HepG2 (cell line): Measurements from ENCODE around the gene DDAH2. TPM values are rescaled to one million over a fixed set of nuclear protein-coding genes. Genes with fewer than 3 reads are reported as not detected.

ENCODE experiments used
- ATRX ChIP-seq: sonication (generic); formaldehyde crosslinking; IDR thresholded peaks from 2 replicates; pipeline ENCODE4 v1.4.0; 2020; ENCODE audit warnings: missing genetic modification reagents, borderline replicate concordance
- CEBPG ChIP-seq: IDR thresholded peaks from 2 replicates; pipeline ENCODE4 v1.6.1; 2016
- FOXO4 ChIP-seq: sonication (generic); formaldehyde crosslinking; conservative IDR thresholded peaks from 2 replicates; pipeline ENCODE4 v1.8.1; 2023; ENCODE audit warnings: missing genetic modification reagents
- HES4 ChIP-seq: sonication (generic); formaldehyde crosslinking; IDR thresholded peaks from 2 replicates; pipeline ENCODE4 v1.9.0; 2021; ENCODE audit warnings: mild to moderate bottlenecking, missing genetic modification reagents, borderline replicate concordance
- HNRNPUL1 ChIP-seq: fragments of 200-400 bp; formaldehyde crosslinking; IDR thresholded peaks from 2 replicates; pipeline ENCODE4 v1.6.1; 2017; ENCODE audit warnings: low read depth, mild to moderate bottlenecking, low read length, moderate library complexity
- MAF1 ChIP-seq: sonication (generic); formaldehyde crosslinking; IDR thresholded peaks from 2 replicates; pipeline ENCODE4 v1.5.0; 2020; ENCODE audit warnings: missing genetic modification reagents, borderline replicate concordance
- MEIS2 ChIP-seq: sonication (generic); formaldehyde crosslinking; IDR thresholded peaks from 2 replicates; pipeline ENCODE4 v1.9.0; 2021; ENCODE audit warnings: mild to moderate bottlenecking, missing genetic modification reagents
- NAIF1 ChIP-seq: sonication (generic); formaldehyde crosslinking; IDR thresholded peaks from 2 replicates; pipeline ENCODE4 v1.5.0; 2020; ENCODE audit warnings: mild to moderate bottlenecking, missing genetic modification reagents, borderline replicate concordance
- NBN ChIP-seq: fragments of 450-650 bp; conservative IDR thresholded peaks from 2 replicates; pipeline ENCODE4 v1.6.1; 2017
- NFKB2 ChIP-seq: sonication (generic); formaldehyde crosslinking; IDR thresholded peaks from 2 replicates; pipeline ENCODE4 v1.4.0; 2020; ENCODE audit warnings: missing genetic modification reagents, borderline replicate concordance
- NRL ChIP-seq: sonication (generic); formaldehyde crosslinking; IDR thresholded peaks from 2 replicates; pipeline ENCODE4 v1.5.0; 2020; ENCODE audit warnings: missing genetic modification reagents, mild to moderate bottlenecking, moderate library complexity, borderline replicate concordance
- PCBP1 ChIP-seq: fragments of 200-400 bp; formaldehyde crosslinking; IDR thresholded peaks from 2 replicates; pipeline ENCODE4 v1.6.1; 2017; ENCODE audit warnings: mild to moderate bottlenecking, low read depth, low read length, borderline replicate concordance
- RCOR2 ChIP-seq: IDR thresholded peaks from 2 replicates; pipeline ENCODE4 v1.6.1; 2016; ENCODE audit warnings: missing biosample characterization, missing genetic modification reagents
- REL ChIP-seq: sonication (generic); formaldehyde crosslinking; conservative IDR thresholded peaks from 2 replicates; pipeline ENCODE4 v1.8.0; 2022; ENCODE audit warnings: mild to moderate bottlenecking, missing genetic modification reagents, moderate library complexity
- SMYD3 ChIP-seq: sonication (generic); formaldehyde crosslinking; IDR thresholded peaks from 2 replicates; pipeline ENCODE4 v1.8.1; 2023; ENCODE audit warnings: mild to moderate bottlenecking, missing genetic modification reagents
- SP140L ChIP-seq: sonication (generic); formaldehyde crosslinking; IDR thresholded peaks from 2 replicates; pipeline ENCODE4 v1.4.0; 2020; ENCODE audit warnings: missing genetic modification reagents, borderline replicate concordance
- TARDBP ChIP-seq: sonication (generic); formaldehyde crosslinking; IDR thresholded peaks from 2 replicates; pipeline ENCODE4 v1.8.0; 2022; ENCODE audit warnings: mild to moderate bottlenecking, missing genetic modification reagents
- TBP ChIP-seq: sonication (generic); formaldehyde crosslinking; IDR thresholded peaks from 2 replicates; pipeline ENCODE4 v1.5.0; 2020; ENCODE audit warnings: missing genetic modification reagents
- TBX2 ChIP-seq: sonication (generic); formaldehyde crosslinking; IDR thresholded peaks from 2 replicates; pipeline ENCODE4 v1.5.0; 2020; ENCODE audit warnings: missing genetic modification reagents, mild to moderate bottlenecking, borderline replicate concordance
- TEAD3 ChIP-seq: optimal IDR thresholded peaks from 2 replicates; pipeline ENCODE3; 2016; ENCODE audit warnings: borderline replicate concordance
- THYN1 ChIP-seq: sonication (generic); formaldehyde crosslinking; IDR thresholded peaks from 2 replicates; pipeline ENCODE4 v1.8.1; 2023; ENCODE audit warnings: low read depth, mild to moderate bottlenecking, moderate library complexity, missing genetic modification reagents, borderline replicate concordance
- ZC3H4 ChIP-seq: sonication (generic); formaldehyde crosslinking; IDR thresholded peaks from 2 replicates; pipeline ENCODE4 v1.4.0; 2020; ENCODE audit warnings: missing genetic modification reagents, borderline replicate concordance
- ZKSCAN5 ChIP-seq: sonication (generic); formaldehyde crosslinking; IDR thresholded peaks from 2 replicates; pipeline ENCODE4 v1.5.1; 2020; ENCODE audit warnings: mild to moderate bottlenecking, missing genetic modification reagents
- ZMAT5 ChIP-seq: sonication (generic); formaldehyde crosslinking; IDR thresholded peaks from 2 replicates; pipeline ENCODE4 v1.5.0; 2020; ENCODE audit warnings: mild to moderate bottlenecking, low read depth, missing genetic modification reagents, borderline replicate concordance
- ZNF20 ChIP-seq: sonication (generic); formaldehyde crosslinking; IDR thresholded peaks from 2 replicates; pipeline ENCODE4 v1.4.0; 2020; ENCODE audit warnings: mild to moderate bottlenecking, moderate library complexity, missing genetic modification reagents
- ZNF235 ChIP-seq: sonication (generic); formaldehyde crosslinking; IDR thresholded peaks from 2 replicates; pipeline ENCODE4 v1.8.1; 2023; ENCODE audit warnings: mild to moderate bottlenecking, missing genetic modification reagents, borderline replicate concordance
- ZNF30 ChIP-seq: sonication (generic); formaldehyde crosslinking; IDR thresholded peaks from 2 replicates; pipeline ENCODE4 v1.5.0; 2020; ENCODE audit warnings: mild to moderate bottlenecking, missing genetic modification reagents
- ZNF350 ChIP-seq: sonication (generic); formaldehyde crosslinking; IDR thresholded peaks from 2 replicates; pipeline ENCODE4 v1.4.0; 2020; ENCODE audit warnings: mild to moderate bottlenecking, low read depth, missing genetic modification reagents, borderline replicate concordance
- ZNF577 ChIP-seq: sonication (generic); formaldehyde crosslinking; IDR thresholded peaks from 2 replicates; pipeline ENCODE4 v1.4.0; 2020; ENCODE audit warnings: mild to moderate bottlenecking, low read depth, missing genetic modification reagents, borderline replicate concordance
- ZNF619 ChIP-seq: sonication (generic); formaldehyde crosslinking; IDR thresholded peaks from 2 replicates; pipeline ENCODE4 v1.4.0; 2020; ENCODE audit warnings: mild to moderate bottlenecking, missing genetic modification reagents
- ZNF768 ChIP-seq: sonication (generic); formaldehyde crosslinking; IDR thresholded peaks from 2 replicates; pipeline ENCODE4 v1.4.0; 2020; ENCODE audit warnings: missing genetic modification reagents
- polyA plus RNA-seq, 8 experiments: library from polyadenylated mRNA; depleted of rRNA in 3 of 8; stranded (reverse) in 7 of 8; unstranded in 1 of 8; fragments of >200 nt; fragmentation: Illumina TruSeq in 4 of 8; extraction: Trizol in 4 of 8; gene quantifications; 2 replicates each; pipeline versions ENCODE4 v1.2.1 to v1.2.3, GENCODE V29; 2011 to 2016; ENCODE audit warnings: low read depth in 4 of 8, missing spikeins in 1 of 8, mixed read lengths in 1 of 8; ENCODE audit not compliant: insufficient read depth in 1 of 8
- total RNA-seq, 5 experiments: library from RNA; depleted of rRNA; stranded (reverse); fragments of >200 nt; fragmentation: Illumina TruSeq; extraction: Trizol; gene quantifications; 2 replicates each; pipeline ENCODE4 v1.2.3, GENCODE V29; 2016; ENCODE audit warnings: low read depth in 1 of 5
- TF ChIP-seq, protein P1 (sequence below): sonication (generic); formaldehyde crosslinking; IDR thresholded peaks from 2 replicates; pipeline ENCODE4 v1.4.0; 2020; ENCODE audit warnings: mild to moderate bottlenecking, missing genetic modification reagents

Gene DDAH2
- total and polyA plus RNA-seq, 2 of the 13 experiments (the other 11 are each of a cell fraction or from before 2014, with no cell fraction given) = 16.4 to 21.1 TPM

- TF ChIP-seq THYN1 (CRISPR knock-in tag) (no peak), ZKSCAN5 (CRISPR knock-in tag) (no peak), ZC3H4 (CRISPR knock-in tag) (no peak), HES4 (CRISPR knock-in tag) (no peak), CEBPG (CRISPR knock-in tag) (peak; percentile 37; the same call in 1 of the 2 replicates), RCOR2 (no peak), ZNF768 (CRISPR knock-in tag) (peak; percentile 40; the same call in 1 of the 2 replicates), ZNF350 (CRISPR knock-in tag) (no peak), SMYD3 (no peak), HNRNPUL1 (no peak), TBP (no peak), NRL (peak; percentile 52; the same call in 1 of the 2 replicates), MEIS2 (CRISPR knock-in tag) (no peak), REL (CRISPR knock-in tag) (no peak), ZMAT5 (CRISPR knock-in tag) (no peak), NAIF1 (CRISPR knock-in tag) (no peak), TEAD3 (CRISPR knock-in tag) (peak; percentile 86), ZNF20 (CRISPR knock-in tag) (no peak), ZNF619 (CRISPR knock-in tag) (no peak), ATRX (CRISPR knock-in tag) (no peak), TBX2 (CRISPR knock-in tag) (no peak), MAF1 (no peak), ZNF235 (CRISPR knock-in tag) (no peak), TARDBP (CRISPR knock-in tag) (no peak), NBN (no peak), NFKB2 (no peak), SP140L (CRISPR knock-in tag) (no peak), FOXO4 (CRISPR knock-in tag) (no peak), PCBP1 (no peak), ZNF30 (CRISPR knock-in tag) (no peak), ZNF577 (CRISPR knock-in tag) (no peak)
- TF ChIP-seq, protein P1, sequence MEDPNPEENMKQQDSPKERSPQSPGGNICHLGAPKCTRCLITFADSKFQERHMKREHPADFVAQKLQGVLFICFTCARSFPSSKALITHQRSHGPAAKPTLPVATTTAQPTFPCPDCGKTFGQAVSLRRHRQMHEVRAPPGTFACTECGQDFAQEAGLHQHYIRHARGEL (CRISPR knock-in tag) = no peak
These were observed 11.4 kb downstream of the DDAH2 start (continued) for GRCh38 chr6:31717499-31718222.
